ENCODE data around the gene ABCC4.
"Not testable (repeated sequence)": the region's sequence is repeated elsewhere in the genome, so short reads cannot be mapped to it uniquely, and the experiment has no call there.

Gene ABCC4

DNA sequence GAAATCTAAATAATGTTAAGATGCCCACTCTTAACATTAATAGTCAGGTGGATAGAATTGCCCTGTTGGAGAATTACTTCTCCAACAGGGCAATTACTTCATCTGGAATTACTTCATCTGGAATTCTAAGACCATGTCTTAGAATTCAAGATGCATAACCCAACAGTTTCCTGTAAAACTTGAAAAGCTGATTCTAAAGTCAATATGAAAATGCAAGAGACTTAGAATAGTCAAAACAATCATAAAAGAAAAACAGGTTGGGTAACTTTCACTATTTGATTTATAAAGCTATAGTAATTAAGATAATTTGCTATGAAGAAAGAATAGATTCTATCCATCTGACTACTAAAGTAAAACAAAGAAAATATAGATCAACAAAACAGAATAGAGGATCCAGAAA lies 75.2 kb downstream of the ABCC4 start:
- DNase-seq: no peak

DNA sequence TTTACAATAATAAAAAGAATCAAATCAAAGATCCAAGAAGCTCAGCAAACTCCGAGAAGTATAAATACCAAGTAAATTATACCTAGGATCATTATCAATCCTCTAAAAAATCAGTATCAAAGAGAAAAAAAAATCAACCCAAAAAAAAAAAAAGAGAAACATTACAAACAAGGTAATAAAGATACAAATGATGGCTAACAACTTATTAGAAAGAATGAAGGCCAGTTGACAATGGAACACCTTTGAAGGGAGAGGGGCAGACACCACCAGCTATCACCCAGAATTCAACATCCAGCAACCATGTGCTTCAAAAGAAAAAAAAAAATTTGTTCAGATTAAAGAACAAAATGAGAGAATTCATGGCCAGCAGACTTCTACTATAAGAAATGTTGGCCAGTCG lies 77.2 kb downstream of the ABCC4 start:
- DNase-seq: no peak

DNA sequence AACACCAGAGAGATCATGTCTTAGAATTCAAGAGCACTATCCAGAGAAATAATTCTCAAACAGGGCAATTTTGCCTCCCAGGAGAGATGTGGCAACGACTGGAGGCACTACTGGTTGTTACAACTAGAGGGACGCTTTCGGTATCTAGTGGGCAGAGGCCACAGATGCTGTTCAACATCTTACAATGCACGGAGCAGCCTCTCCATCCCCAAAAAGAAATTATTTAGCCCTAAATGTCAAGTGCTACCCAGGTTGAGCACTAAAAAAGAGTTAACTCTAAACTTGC lies 78.6 kb downstream of the ABCC4 start:
- DNase-seq: no peak

DNA sequence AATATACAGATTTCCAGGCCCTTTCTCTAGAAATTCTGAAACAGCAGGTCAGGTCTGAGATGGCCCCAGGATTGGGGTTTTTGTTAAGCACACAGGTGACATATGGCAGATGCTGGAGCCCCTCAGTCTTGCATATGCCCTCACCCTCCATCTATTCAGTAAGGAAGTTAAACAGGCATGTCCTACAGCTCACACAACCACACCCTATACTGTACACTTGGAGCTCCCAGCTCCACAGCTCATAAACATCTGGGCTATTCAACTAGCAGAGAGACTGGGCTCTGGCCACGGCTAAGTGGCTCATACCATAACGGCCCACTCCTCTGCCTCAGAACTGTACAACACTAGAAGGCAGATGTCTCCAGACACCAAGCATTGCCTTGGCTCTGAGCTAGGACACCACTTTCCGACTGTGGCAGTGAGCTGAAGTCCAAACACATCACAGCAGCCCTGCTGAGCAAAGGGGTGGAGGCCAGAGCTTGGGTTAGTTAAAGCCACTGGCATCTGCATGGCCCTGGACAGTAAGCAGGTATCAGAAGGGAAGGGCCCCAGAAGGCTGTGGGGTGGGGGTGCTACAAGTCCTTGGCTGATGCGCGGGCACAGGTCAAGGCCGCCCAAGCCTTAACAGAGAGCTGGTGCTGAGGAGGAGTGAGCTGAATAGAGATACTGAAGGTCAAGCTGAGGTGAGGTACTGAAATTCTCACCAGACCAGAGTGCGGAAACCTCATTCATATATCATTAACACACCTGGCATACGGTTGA lies 79.1 kb downstream of the ABCC4 start:
- no peak for DNase-seq

DNA sequence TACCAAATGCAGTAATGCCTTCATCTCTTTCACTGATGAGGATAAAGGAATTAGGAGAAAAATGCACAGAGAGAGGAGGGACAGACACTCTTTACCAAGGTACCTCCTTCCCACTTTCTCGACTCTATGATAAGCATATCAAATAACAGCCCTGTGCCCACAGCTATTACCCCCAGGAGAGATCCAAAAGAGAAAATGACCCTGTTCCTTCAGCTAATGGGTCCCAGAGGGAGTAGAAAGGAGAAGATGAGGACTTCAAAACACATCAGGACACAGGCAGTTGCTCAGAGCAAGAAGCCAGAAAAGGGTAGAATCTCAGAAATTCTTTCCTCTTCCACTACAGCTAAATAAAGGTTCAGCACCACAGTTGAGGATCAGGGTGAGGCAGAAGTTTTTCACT lies 80.6 kb downstream of the ABCC4 start:
- DNase-seq: no peak

DNA sequence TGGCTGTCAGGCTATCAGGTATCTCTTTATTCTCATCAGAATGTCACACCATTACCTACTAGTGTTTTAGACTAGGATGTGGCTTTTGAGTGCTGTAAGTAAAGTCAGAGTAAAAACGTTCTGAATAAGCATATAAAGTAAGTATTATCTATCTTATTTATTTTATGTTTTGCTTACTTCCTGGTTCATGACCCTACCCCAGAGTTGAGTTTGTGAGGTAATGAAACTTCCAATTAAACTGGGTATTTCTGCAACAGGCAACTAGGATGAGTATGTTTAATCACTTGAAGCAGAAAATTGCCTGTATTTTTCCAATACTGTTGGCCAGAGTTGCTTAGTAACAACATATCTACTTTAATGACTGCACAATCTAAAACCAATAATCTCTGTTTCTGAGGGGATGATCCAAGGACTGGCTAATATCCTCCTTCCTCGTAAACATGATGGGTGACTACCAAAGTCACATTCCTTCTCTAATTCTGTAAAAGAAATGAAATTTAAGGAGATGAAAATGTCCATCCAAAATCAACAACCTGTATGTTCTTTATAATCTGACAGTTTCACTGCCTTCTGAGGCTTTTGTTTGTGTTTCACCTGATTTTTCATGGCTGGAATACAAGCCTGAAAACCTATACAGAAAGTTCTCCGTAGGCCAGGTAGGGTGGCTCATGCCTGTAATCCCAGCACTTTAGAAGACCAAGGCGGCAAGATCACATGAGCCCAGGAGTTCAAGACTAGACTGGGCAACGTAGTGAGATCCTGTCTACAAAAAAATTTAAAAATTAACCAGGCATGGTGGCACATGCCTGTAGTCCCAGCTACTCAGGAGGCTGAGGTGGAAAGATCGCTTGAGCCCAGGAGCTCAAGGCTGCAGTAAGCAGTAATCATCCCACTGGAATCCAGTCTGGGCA lies 83.1 kb downstream of the ABCC4 start:
- no peak for DNase-seq

DNA sequence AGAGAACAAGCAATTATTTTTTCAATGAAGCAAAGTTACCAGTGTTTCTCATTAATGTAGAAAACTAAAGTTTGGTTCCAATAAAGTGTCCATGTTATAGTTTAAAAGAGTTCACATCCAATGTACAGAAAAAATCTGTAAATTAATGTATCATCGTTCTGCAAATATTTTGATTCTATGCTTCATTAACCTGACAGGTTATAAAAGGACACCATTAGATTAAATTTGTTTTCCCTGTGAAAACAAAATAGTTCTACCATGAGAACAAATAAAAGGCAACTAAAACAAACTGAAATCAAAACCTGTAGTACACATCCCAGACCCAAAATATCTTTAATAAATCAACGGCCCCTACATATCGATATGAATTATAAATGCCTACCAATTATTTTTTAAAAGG lies 85.1 kb downstream of the ABCC4 start:
- no peak for DNase-seq

DNA sequence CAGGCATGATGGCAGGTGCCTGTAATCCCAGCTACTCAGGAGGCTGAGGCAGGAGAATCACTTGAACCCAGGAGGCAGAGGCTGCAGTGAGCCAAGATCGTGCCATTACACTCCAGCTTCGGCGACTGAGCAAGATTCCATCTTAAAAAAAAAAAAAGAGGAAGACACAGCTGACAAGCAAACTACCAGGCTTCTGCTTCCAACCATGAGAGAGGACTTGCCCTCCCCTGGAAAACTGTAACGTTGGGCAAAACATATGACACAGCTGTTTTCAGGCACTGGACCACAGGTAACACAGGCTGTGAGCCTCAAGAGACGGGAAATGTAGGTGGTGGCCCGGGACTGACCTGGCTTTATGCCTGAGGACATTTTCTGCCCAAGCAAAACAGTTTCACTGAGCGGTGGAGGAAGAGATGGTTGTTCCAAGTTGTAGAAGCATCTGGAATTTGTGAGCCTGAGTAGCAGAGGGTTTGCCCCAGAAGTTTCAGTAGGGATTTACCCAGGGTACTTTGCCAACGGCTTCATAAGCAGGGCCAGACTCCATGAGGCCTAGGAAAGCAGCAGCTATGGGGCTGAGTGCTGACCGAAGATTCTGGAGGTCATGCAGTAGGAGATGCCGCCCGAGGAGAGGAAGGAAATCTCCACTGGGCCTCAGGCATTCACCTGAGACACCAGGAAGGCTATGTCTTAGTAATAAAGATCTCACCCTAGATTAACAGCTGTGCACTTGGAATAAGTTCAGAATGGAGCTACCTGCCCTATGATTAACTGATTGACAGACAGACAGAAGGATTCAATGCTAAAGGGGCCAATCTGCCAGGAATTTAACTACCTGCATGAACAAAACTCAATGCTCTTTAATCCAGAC lies 88.0 kb downstream of the ABCC4 start:
- no peak for DNase-seq

DNA sequence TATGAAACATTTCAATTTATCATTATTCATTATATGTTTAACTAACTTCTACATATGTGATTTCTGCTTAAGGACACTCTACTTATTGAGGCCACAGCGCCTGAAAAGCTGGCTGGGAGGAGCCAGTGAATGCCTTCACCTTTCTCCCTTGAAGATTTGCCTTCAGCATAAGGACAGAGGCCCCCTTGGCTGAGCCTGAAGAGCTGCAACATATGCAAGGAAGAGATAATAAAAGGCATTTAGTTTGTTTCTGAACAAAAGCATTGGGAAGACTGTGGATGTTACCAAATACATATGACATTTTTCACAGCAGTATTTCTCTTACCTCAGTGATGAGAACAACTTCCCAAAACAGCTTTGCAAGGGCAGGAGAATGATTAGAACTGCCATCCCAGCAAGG lies 92.1 kb downstream of the ABCC4 start:
- DNase-seq: no peak

DNA sequence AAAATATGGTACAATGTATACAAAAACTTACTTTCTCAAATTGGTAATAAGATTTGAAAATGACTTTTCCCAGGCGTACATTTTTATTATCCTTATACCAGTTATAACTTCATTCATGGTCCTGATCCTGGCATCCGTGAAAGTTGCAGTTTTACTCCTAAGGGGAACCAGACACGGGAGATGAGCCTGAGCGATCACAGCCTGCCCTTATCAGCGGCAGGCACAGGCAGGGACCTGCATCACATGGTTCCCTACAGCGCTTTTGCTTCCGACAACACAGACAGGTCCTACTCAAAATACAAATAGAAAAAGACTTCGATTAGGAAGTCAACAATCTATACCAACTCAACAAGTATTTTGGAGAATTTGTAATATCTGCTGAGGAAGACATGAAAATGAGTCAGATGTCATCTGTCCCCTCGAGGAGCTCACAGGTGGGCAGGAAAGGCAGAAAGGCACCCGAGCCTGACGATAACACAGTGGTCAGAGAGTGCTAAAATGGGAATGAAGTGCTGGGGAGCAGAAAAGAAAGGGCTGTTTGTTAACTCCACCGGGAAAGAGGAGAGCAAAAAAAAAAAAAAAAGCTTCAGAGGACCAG lies 93.4 kb downstream of the ABCC4 start:
- DNase-seq: no peak

DNA sequence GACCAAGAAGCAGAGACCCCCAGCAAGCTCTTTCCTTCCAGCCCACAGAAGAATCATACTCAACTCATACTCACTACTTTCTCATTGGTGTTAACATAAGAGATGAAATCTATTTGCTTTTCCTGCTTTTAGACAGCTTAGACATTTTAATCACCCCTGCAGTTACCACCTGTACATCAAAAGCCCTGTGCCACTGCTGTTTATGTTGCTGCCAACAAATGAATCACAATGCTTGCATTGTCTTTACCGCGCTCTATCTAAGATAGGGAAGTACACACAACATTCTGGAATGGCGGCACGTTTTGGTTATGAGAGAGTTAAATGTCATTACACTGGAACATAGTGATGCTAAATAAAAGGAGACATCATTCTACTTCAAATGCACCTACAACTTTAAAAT lies 95.1 kb downstream of the ABCC4 start:
- no peak for DNase-seq

DNA sequence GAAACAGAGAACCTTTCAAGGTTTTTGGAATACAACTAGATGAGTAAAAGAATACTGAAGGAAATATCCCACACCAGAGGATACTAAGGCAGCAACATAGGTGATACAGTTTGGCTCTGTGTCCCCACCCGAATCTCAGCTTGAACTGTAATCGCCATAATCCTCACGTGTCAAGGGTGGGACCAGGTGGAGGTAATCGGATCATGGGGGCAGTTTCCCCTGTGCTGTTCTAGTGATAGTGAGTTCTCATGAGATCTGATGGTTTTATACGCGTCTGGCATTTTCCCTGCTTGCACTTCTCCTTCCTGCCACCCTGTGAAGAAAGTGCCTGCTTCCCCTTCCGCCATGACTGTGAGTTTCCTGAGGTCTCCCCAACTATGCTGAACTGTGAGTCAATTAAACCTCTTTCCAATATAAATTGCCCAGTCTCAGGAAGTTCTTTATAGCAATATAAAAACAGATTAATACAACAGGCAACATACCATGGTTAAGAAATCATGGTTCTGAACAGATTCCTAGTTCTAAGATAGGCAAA lies 97.0 kb downstream of the ABCC4 start:
- no peak for DNase-seq

DNA sequence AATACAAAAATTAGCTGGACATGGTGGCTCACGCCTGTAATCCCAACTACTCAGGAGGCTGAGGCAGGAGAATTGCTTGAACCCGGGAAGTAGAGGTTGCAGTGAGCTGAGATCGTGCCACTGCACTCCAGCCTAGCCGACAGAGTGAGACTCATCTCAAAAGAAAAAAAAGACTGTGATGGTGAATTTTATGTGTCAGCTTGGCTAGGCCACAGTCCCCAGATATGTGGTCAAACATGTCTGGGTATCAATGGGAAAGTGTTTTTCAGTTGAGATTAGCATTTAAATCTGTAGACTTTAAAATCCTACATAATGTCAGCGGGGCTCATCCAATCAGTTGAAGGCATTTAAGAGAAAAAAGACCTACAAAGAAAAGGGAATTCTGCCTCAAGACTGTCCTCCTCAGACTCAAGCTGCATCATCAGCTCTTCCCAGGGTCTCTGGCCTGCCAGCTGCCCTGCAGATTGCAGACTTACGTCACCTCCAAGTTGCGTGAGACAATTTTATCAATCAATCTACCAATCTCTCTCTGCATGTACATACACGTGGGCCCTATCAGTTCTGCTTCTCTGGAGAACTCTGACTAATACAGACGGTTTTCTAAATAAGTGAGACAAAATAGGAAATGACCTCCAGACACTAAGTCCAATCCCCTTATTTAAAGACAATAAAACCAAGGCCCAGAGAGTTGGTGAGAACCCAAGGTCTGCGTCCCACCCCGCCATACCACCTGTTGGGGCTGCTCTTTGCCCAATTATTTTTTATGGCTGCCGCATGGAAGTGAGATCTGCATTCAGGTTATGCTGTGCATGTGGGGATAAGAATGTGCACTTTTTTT lies 99.2 kb downstream of the ABCC4 start:
- DNase-seq: no peak

DNA sequence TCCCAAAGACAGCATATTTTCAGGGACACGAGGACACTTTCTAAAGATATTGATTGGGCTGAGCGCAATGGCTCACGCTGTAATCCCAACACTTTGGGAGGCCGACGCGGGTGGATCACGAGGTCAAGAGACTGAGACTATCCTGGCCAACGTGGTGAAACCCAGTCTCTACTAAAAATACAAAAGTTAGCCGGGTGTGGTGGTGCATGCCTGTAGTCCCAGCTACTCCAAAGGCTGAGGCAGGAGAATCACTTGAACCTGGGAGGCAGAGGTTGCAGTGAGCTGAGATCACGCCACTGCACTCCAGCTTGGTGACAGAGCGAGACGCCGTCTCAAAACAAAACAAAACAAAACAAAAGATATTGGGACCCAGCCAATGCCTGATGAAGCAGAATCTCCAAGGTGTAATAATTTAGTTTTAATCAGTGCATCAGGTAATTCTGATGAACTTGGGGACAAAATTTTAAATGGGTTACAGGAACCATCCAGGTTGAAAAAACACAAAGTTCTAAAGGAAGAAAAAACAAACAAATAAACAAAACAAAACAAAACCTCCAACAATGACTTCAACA lies 100.8 kb downstream of the ABCC4 start:
- not testable (repeated sequence) for DNase-seq

DNA sequence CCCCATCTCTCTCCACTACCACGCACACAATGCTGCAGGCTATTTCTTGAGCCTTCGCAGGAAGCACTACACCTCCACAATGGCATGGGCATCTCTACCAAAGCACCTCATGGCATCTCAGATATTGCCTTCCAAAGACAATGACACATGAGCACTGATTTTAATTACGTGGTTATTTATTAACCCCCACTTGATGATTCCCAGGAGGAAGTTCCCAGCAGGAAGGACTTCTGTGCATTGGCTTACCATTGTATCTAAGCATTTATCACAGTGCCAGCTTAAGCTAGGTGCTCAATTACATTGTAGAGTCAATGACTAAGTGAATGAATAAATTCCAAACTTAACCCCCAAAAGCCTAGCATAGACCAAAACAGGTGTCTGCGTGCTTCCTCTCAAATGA lies 101.4 kb downstream of the ABCC4 start:
- no peak for DNase-seq

DNA sequence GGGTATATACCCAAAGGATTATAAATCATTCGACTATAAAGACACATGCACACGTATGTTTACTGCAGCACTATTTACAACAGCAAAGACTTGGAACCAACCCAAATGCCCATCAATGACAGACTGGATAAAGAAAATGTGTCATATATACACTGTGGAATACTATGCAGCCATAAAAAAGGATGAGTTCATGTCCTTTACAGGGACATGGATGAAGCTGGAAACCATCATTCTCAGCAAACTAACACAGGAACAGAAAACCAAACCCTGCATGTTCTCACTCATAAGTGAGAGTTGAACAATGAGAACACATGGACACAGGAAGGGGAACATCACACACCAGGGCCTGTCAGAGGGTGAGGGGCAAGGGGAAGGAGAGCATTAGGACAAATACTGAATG lies 102.6 kb downstream of the ABCC4 start:
- not testable (repeated sequence) for DNase-seq

DNA sequence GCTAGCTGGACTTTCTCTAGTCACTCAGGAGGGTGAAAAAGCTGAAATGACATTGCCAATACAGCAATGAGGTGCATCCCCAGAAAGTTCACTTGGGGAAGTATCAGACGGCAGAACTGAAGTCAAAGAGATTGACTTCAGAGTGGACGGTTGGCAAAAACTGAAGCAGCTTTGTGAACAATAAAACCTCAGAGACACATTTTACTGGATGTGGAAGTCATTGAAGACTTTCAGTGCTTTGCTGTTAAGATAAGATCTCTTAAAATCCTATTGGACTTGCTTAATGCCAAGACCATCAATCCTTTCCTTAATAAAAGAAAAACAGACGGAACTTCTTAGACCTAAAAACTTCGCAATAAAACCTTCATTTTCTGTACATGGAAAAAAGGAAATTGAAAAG lies 103.7 kb downstream of the ABCC4 start:
- no peak for DNase-seq

DNA sequence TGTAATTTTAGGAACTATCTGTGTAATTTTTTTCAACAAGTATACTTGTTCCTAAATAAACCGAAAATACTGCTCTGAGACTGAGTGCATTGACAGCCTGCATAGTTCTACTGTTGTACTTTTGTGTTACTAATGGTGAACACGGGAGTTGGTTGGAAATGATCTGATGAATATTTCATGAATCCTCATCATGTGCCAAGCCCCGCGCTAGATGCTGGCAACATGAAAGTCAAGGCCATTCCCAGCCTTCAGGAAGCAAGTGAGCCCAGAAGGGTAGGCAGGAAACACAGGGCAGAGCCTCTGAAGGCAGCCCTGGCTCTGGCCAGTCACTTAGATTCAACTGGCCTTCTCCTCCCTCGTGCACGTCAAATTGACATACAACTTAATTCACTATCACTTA lies 106.1 kb downstream of the ABCC4 start:
- DNase-seq: no peak

DNA sequence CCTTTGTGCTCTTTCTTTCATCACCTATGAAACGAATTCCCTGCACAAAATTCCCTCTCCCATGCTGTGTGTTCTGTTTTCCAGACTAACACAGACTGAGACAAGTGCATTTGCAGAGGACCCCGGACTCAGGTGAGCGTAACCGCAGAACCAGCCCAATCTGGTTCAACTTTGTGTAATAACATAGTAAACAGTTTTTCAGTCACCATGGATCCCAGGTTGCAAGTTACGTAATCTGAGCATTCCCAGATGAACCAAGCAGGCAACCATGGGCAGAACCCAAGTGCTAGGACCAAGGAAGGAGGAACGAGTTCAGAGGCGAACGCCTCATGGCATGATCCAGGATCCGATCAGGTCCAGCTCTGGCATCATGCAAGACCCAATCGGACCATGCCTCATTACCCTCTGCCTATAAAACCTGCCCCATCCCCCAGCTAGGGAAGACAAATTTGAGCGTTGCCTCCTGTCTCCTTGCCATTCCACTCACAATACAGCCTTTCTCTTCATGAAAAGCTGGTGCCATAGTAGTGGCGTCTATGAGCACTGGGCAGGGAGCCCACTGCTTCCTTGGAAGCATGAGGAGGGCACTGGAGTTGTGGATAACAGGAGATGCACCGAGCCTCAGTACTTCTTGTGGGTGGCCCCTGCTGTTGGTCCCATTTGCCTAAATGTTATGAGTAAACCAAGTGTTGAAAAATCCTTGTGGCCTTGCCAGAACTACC lies 107.6 kb downstream of the ABCC4 start:
- DNase-seq: no peak

DNA sequence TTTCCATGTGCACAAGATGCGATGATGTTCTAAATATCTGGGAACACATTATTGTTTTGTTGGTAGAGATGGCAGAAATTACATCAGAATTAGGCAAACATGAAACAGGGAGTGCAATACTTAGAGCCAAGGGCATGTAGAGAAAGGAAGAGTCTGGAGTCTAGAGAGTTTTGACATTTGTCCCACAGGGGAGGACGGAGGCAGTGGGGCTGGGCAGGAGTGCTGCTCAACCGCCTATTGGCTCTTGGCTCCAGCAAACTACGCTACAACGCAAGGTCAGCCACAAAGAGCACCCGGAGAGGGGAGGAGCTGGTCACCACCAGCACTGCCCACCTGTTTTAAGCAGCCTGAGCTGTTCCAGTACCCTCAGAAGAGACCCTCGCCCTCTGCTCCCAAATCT lies 108.3 kb downstream of the ABCC4 start:
- DNase-seq: no peak

DNA sequence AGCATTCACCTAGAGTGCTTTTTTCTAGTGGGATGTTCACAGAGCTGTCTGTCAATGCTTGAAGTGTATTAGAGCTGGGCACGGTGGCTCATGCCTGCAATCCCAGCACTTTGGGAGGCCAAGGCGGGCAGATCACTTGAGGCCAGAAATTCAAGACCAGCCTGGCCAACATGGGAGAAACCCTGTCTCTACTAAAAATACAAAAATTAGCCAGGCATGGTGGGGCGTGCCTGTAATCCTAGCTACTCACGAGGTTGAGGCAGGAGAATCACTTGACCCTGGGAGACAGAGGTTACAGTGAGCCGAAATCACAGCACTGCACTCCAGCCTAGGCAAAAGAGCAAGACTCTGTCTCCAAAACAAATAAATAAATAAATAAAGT lies 108.7 kb downstream of the ABCC4 start:
- not testable (repeated sequence) for DNase-seq
